GM19025 (cell line): ENCODE data around the gene GAK.

Source experiments
- ATAC-seq: cut with Tn5 transposase; IDR thresholded peaks from one replicate; pipeline ENCODE4 v1.9.1; 2021; ENCODE audit warnings: mild to moderate bottlenecking, low read depth, moderate library complexity; ENCODE audit not compliant: unreplicated experiment

Gene GAK

GRCh38 chr4:893276-893994 is 38.7 kb downstream of the GAK start:
- ATAC-seq = no peak

GRCh38 chr4:892780-893179 is 39.3 kb downstream of the GAK start:
- ATAC-seq = no peak

GRCh38 chr4:891747-892146 is 40.4 kb downstream of the GAK start:
- ATAC-seq = no peak

- no peak for ATAC-seq
These were observed 42.0 kb downstream of the GAK start for GRCh38 chr4:890036-890695.

- no peak for ATAC-seq
These were observed 42.6 kb downstream of the GAK start for GRCh38 chr4:889516-889915.

- ATAC-seq = no peak
These were observed 44.1 kb downstream of the GAK start for GRCh38 chr4:888029-888428.

- ATAC-seq = no peak
These were observed 44.9 kb downstream of the GAK start for GRCh38 chr4:887034-887763.

- no peak for ATAC-seq
These were observed 45.9 kb downstream of the GAK start for GRCh38 chr4:886244-886643.

- no peak for ATAC-seq
These were observed 46.8 kb downstream of the GAK start for GRCh38 chr4:885353-885752.

GRCh38 chr4:884896-885295 is 47.2 kb downstream of the GAK start:
- ATAC-seq = no peak

- ATAC-seq = no peak
These were observed 47.9 kb downstream of the GAK start for GRCh38 chr4:884259-884658.

GRCh38 chr4:883377-884095 is 48.6 kb downstream of the GAK start:
- ATAC-seq = no peak

GRCh38 chr4:882646-883045 is 49.5 kb downstream of the GAK start:
- no peak for ATAC-seq

GRCh38 chr4:881709-882108 is 50.4 kb downstream of the GAK start:
- ATAC-seq = no peak

GRCh38 chr4:880684-881405 is 51.3 kb downstream of the GAK start:
- ATAC-seq = no peak

GRCh38 chr4:879729-880077 is 52.4 kb downstream of the GAK start:
- ATAC-seq = no peak

GRCh38 chr4:878796-879728 is 53.1 kb downstream of the GAK start:
- ATAC-seq = no peak

GRCh38 chr4:877502-877901 is 54.6 kb downstream of the GAK start:
- no peak for ATAC-seq

- ATAC-seq = no peak
These were observed 55.3 kb downstream of the GAK start for GRCh38 chr4:876780-877179.
